SU-DHL-6 (cell line): ENCODE data around the gene HES4.

Experiments
- H2AFZ ChIP-seq: fragments of 200-600 bp; sonication (generic); 2 replicates; pipeline ENCODE4 v1.6.1; 2014; ENCODE audit warnings: low read depth, mild to moderate bottlenecking, moderate library complexity, mixed read lengths, antibody characterized with exemption, low read length; ENCODE audit not compliant: severe bottlenecking
- H3F3A ChIP-seq: fragments of 200-600 bp; shearing (Covaris generic); 2 replicates; pipeline ENCODE4 v1.6.0; 2016; ENCODE audit warnings: antibody characterized with exemption, mild to moderate bottlenecking; ENCODE audit not compliant: insufficient read depth
- H3K27ac ChIP-seq: fragments of 200-600 bp; sonication (generic); 2 replicates; pipeline ENCODE4 v1.5.1; 2016; ENCODE audit warnings: low read depth, mild to moderate bottlenecking, low read length, moderate library complexity, mixed read lengths
- H3K27me3 ChIP-seq: fragments of 200-600 bp; sonication (generic), shearing (Covaris generic); 2 replicates; pipeline ENCODE4 v1.6.0; 2014; ENCODE audit warnings: mild to moderate bottlenecking, low read length
- H3K36me3 ChIP-seq: fragments of 200-600 bp; sonication (generic); 2 replicates; pipeline ENCODE4 v1.6.1; 2014; ENCODE audit warnings: mild to moderate bottlenecking, low read length, mixed read lengths
- H3K4me2 ChIP-seq: fragments of 300-600, 200-600 bp; shearing (Covaris generic), sonication (generic); 2 replicates; pipeline ENCODE4 v1.6.0; 2014; ENCODE audit warnings: low read length, low read depth, mild to moderate bottlenecking; ENCODE audit not compliant: poor library complexity, severe bottlenecking
- H3K4me3 ChIP-seq: fragments of 200-600 bp; sonication (generic); 2 replicates; pipeline ENCODE4 v1.5.1; 2014; ENCODE audit warnings: antibody characterized with exemption, low read length, mild to moderate bottlenecking, mixed read lengths; ENCODE audit not compliant: insufficient read depth, poor library complexity, severe bottlenecking
- H3K79me2 ChIP-seq: fragments of 200-600 bp; sonication (generic); 2 replicates; pipeline ENCODE4 v1.6.1; 2014; ENCODE audit warnings: mild to moderate bottlenecking, low read length, moderate library complexity; ENCODE audit not compliant: insufficient read depth
- H3K9ac ChIP-seq: fragments of 200-600 bp; sonication (generic); 2 replicates; pipeline ENCODE4 v1.7.0; 2014; ENCODE audit warnings: mild to moderate bottlenecking, low read length
- H3K9me2 ChIP-seq: fragments of 200-600 bp; sonication (generic); replicated peaks from 2 replicates; pipeline ENCODE4 v1.6.1; 2014; ENCODE audit warnings: low read length; ENCODE audit not compliant: insufficient read depth
- H3K9me3 ChIP-seq: fragments of 200-600 bp; sonication (generic); 2 replicates; pipeline ENCODE4 v1.6.1; 2014; ENCODE audit warnings: low read length, mixed read lengths; ENCODE audit not compliant: insufficient read depth
- H4K20me1 ChIP-seq: fragments of 200-600 bp; sonication (generic); 2 replicates; pipeline ENCODE4 v1.6.1; 2014; ENCODE audit warnings: low read depth, mild to moderate bottlenecking, antibody characterized with exemption, low read length, moderate library complexity, mixed read lengths
- EZH2phosphoT487 ChIP-seq: fragments of 200-600 bp; sonication (generic), shearing (Covaris generic); conservative IDR thresholded peaks from 2 replicates; pipeline ENCODE4 v1.6.1; 2018; ENCODE audit warnings: mild to moderate bottlenecking, antibody characterized with exemption, low read length, moderate library complexity, mixed read lengths
- TF ChIP-seq, protein P1 (sequence below): fragments of 200-600 bp; sonication (generic); IDR thresholded peaks from one replicate; pipeline ENCODE4 v1.5.1; 2017; ENCODE audit warnings: antibody characterized with exemption, mild to moderate bottlenecking, low read length, moderate library complexity; ENCODE audit not compliant: insufficient read depth, poor library complexity, severe bottlenecking

HES4 gene, protein sequence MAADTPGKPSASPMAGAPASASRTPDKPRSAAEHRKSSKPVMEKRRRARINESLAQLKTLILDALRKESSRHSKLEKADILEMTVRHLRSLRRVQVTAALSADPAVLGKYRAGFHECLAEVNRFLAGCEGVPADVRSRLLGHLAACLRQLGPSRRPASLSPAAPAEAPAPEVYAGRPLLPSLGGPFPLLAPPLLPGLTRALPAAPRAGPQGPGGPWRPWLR

DNA sequence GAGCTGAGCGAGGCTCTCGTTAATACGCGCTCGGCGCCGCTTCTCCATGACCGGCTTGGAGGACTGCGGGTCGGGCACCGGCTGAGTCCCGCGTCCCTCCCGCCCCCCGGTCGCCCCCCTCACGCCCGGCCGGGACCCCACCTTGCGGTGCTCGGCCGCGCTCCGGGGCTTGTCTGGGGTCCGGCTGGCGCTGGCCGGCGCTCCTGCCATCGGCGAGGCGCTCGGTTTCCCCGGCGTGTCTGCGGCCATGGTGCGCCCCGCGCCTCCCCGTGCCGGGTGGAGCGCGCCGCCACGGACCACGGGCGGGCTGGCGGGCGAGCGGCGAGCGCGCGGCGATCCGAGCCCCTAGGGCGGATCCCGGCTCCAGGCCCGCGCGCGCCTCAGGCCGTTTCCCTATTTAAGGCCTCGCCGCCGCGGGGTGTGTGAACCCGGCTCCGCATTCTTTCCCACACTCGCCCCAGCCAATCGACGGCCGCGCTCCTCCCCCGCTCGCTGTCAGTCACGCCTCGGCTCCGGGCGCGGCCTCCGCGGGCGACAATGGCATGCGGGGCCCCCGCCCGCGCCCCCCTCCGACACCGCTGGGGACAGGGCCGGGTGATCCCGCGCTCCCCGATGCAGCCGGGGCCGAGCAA, at the start of gene HES4:
Gene HES4, minus strand, starts transcription at position 373 of the 632 bp plus-strand sequence. Its CDS starts 124 bp downstream, at position 249.
- H3K9me2 ChIP-seq = no peaks in the 10 kb centered on the region
- no peak within 1 kb of the TSS for H3K4me2 ChIP-seq
- TF ChIP-seq, protein P1, sequence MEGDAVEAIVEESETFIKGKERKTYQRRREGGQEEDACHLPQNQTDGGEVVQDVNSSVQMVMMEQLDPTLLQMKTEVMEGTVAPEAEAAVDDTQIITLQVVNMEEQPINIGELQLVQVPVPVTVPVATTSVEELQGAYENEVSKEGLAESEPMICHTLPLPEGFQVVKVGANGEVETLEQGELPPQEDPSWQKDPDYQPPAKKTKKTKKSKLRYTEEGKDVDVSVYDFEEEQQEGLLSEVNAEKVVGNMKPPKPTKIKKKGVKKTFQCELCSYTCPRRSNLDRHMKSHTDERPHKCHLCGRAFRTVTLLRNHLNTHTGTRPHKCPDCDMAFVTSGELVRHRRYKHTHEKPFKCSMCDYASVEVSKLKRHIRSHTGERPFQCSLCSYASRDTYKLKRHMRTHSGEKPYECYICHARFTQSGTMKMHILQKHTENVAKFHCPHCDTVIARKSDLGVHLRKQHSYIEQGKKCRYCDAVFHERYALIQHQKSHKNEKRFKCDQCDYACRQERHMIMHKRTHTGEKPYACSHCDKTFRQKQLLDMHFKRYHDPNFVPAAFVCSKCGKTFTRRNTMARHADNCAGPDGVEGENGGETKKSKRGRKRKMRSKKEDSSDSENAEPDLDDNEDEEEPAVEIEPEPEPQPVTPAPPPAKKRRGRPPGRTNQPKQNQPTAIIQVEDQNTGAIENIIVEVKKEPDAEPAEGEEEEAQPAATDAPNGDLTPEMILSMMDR = no peak
- TF ChIP-seq EZH2phosphoT487 = no peak
- no peaks in the 10 kb centered on the region for H3K79me2 ChIP-seq
- H3K27ac ChIP-seq = no peak within 1 kb of the TSS
- H3F3A ChIP-seq = no peaks in the 10 kb centered on the region
- H3K4me3 ChIP-seq = no peak within 1 kb of the TSS
- no peaks in the 10 kb centered on the region for H3K36me3 ChIP-seq
- no peak within 1 kb of the TSS for H2AFZ ChIP-seq
- no peaks in the 10 kb centered on the region for H4K20me1 ChIP-seq
- H3K9me3 ChIP-seq = no peaks in the 10 kb centered on the region
- no peaks in the 10 kb centered on the region for H3K27me3 ChIP-seq
- H3K9ac ChIP-seq = no peak within 1 kb of the TSS

DNA sequence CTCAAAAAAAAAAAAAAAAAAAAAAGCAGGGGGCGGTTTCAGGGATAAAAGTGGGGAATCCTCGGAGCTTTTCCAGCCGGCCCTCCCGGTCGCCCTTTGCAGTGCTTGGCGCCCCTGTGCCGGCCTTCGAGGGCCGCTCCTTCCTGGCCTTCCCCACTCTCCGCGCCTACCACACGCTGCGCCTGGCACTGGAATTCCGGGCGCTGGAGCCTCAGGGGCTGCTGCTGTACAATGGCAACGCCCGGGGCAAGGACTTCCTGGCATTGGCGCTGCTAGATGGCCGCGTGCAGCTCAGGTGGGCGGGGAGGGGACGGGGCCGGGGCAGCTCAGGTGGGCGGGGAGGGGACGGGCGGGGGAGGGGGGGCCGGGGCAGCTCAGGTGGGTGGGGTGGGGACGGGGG, 48.9 kb upstream of the HES4 start:
- Histone ChIP-seq H3K9ac (no peak overlapping the region), H3K9me3 (no peaks in the 10 kb centered on the region), H2AFZ (no peak overlapping the region), H3K4me2 (no peak overlapping the region), H3K27me3 (no peaks in the 10 kb centered on the region), H3K36me3 (no peaks in the 10 kb centered on the region), H3K79me2 (no peaks in the 10 kb centered on the region), H3F3A (no peaks in the 10 kb centered on the region), H4K20me1 (no peaks in the 10 kb centered on the region), H3K4me3 (no peak overlapping the region), H3K9me2 (no peaks in the 10 kb centered on the region), H3K27ac (no peak overlapping the region)
- no peak for TF ChIP-seq EZH2phosphoT487
- TF ChIP-seq, protein P1 = no peak

DNA sequence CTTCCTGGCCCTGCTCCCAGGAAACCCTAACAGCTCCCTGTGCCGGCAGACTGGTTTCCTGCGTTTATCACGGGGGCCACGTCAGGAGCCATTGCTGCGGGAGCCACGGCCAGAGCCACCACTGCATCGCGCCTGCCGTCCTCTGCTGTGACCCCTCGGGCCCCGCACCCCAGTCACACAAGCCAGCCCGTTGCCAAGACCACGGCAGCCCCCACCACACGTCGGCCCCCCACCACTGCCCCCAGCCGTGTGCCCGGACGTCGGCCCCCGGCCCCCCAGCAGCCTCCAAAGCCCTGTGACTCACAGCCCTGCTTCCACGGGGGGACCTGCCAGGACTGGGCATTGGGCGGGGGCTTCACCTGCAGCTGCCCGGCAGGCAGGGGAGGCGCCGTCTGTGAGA, 48.1 kb upstream of the HES4 start:
- H3K36me3 ChIP-seq = no peaks in the 10 kb centered on the region

More for the DNA sequence above, 48.1 kb upstream of the HES4 start:
- H3F3A ChIP-seq = no peaks in the 10 kb centered on the region
- H3K4me3 ChIP-seq = no peak overlapping the region
- TF ChIP-seq EZH2phosphoT487 = no peak
- TF ChIP-seq, protein P1 = no peak
- H3K9ac ChIP-seq = no peak overlapping the region
- H3K9me3 ChIP-seq = no peaks in the 10 kb centered on the region
- no peaks in the 10 kb centered on the region for H4K20me1 ChIP-seq
- H2AFZ ChIP-seq = no peak overlapping the region
- no peaks in the 10 kb centered on the region for H3K9me2 ChIP-seq
- H3K4me2 ChIP-seq = no peak overlapping the region
- H3K79me2 ChIP-seq = no peaks in the 10 kb centered on the region
- H3K27ac ChIP-seq = no peak overlapping the region
- no peaks in the 10 kb centered on the region for H3K27me3 ChIP-seq
